Measurements from ENCODE around the gene THSD7A.

The THSD7A gene

DNA sequence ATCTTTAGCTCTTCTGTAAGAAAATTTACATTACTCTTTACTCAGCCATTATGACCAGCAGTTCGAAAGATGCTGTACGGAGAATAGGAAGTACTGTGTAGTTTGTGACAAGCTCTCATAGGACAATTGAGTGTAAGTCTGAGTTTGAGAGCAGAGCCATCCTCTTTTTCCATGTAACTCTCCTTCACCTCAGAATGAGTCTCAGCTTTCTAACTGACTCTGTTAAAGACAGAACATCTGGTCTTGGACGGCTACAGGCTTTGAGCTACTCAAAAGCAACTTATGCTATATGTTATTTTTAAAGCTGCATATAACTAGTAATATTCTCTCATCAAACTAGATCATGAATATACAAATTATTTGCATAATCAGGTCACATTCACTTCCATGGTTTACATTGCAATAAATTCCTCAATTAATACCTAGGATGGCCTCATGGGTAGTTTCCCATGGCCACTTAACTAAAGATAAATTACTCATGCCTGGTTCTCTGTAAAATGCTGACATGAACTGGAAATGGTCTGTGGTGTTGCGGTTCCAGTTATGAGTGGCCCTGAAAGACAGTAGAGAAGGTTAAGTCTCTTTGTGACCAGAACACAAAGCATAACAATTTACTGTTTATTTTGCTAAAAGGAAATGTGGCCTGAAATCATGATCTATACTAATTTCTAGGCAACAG is 499.7 kb downstream of the THSD7A start:
- no peak for DNase-seq (ENCODE audit: low read depth in 2 of 2)

DNA sequence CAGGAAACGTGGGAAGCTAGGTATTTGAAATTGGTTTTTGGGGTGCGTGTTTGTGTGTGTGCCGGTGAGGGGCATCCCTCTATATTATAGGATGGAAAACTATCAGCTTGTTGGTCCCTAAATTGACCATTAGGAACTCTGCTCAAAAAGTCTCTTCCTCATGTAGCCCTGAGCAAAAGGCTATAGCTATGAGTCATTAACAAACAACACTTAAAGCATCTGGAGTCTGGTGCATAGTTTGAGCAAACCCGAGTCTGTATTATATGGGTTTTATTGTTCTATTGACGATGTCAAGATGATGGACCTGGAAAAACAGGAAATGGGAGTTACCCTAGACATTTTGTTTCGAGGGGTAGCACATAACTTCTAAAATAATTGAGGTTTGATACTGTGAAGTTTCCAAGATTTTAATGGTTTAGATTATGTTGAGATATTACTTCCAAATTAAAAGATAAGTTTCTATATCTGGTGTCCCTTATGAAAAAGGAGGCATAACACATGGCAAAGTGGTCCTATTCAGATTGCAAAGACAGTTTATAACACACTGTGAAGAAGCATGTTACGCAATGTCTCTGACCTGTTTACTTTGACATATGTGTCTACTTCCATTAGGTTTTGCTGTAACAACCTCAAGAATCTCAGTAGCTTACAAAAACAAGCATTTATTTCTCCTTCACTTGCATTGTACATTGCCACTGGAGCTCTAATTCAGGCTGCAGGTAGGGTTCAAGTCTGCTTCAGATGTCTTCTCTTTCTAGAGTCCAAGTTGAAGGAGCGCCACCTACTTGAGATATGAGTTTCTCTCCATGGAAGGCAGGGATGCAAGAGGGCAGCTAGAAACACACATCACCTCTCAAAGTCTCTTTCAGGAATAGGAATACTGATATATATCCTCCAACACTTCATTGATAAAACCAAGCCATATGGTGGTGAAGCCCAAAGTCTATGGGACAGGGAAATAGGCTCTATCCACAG is 500.6 kb downstream of the THSD7A start:
- no peak for DNase-seq (ENCODE audit: low read depth in 2 of 2)

DNA sequence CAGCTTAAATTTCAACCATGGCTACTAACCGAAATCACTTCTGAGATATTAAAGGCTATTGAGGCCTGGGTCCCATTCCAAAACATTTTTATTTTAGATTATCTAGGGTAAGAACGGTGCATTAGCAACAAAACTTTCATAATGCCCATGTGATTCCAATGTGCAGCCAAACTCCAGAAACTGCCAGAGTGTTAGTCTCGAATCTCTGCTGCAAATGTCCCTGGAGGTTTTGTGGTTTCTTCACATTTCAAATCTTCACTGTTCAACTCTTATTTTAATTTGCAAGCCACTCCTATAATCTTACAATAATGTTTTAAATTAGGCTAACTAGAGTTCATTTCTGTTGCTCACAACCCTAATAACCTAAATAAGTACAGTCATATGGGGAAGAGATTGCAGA is 501.3 kb downstream of the THSD7A start:
- no peak for DNase-seq (ENCODE audit: low read depth in 2 of 2)

DNA sequence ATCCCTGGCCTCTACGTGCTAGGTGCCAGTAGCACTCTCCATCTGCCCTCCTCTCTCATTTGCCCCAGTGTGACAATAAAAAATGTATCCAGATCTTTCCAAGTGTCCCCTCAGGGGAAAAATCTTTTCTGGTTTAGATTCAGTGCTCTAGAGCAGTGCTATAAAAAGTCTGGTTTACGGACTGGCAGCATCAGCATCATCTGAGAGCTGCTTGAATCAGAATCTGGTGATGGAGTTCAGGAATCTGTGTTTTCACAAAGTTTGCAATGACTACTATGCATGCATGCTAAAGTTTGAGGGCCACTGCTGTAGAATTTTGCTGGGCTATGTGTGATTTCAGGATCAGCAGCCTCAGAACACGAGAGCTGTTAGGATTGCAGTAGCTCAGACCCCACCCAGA is 501.8 kb downstream of the THSD7A start:
- no peak for DNase-seq (ENCODE audit: low read depth in 2 of 2)

DNA sequence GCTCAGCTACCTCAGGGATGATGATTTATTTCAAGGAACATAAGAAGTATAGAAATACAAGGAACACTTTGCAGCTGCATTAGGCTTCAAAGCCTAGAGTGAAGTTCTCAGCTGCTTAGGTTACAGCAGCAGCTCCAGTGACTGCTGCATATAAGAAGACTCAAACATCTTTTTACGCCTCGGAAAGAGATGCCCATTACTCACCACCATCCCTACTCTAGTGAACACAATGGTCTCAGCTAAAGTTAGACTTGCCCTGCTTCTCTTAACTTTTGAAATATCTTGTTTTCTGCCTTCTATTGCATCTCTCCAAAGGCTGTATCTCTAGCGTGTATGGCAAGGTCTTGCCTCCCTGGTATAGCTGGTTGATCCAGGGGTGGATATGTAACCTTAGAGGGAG is 502.4 kb downstream of the THSD7A start:
- no peak for DNase-seq (ENCODE audit: low read depth in 2 of 2)

DNA sequence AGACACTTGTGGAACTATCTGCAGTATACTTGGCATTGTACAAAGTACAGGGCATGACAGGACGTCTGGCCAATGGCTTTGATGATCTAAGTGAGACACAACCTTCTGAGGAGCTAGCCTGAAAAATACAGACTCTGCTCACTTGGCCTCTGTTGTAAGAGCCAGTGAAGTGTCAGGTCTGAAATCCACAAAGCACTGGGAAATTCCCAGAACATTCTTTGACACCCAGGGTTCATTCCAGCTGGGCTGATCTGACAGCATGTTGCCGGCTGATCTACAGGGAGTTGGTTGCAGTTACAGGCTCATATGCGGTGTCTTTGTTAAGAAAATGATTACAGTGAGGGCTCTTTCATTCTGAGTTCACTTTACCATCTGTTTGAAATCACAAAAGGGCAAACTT is 503.7 kb downstream of the THSD7A start:
- DNase-seq (ENCODE audit: low read depth in 2 of 2) = no peak

DNA sequence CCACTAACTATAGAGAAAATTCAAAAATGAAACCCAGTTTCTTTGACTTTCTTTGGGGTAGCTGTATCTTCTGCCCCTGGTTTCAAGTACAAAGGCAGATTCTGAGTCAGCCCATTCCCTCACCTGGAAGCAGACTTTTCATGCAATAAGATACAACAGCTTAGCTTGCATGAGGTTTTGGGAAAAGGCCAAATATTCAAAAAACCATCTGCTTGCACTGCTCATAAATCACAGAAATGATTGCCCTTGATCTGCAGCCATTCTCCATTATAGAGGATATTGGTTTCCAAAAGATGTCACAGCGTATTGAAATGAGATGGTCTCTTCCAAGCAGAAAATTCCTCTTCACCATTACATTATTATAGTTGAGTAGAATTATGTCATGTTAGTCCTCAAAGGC is 504.4 kb downstream of the THSD7A start:
- no peak for DNase-seq (ENCODE audit: low read depth in 2 of 2)
